Karpas-422 (cell line): ENCODE results near the gene COL8A2. TPM values are rescaled to one million over a fixed set of nuclear protein-coding genes. Genes with fewer than 3 reads are reported as not detected.

ENCODE experiments used
- DNase-seq: peaks from one replicate; pipeline ENCODE4 v3.0.0-alpha.2; 2015
- H2AFZ ChIP-seq: fragments of 200-600 bp; sonication (generic); 2 replicates; pipeline ENCODE4 v1.6.1; 2014; ENCODE audit warnings: antibody characterized with exemption, low read length, mixed read lengths
- H3K27ac ChIP-seq: fragments of 200-600 bp; sonication (generic); 2 replicates; pipeline ENCODE4 v1.5.1; 2014; ENCODE audit warnings: mild to moderate bottlenecking, low read length, moderate library complexity
- H3K27me3 ChIP-seq: fragments of 200-600 bp; sonication (generic); 2 replicates; pipeline ENCODE4 v1.6.1; 2014; ENCODE audit warnings: low read length, mixed read lengths
- H3K36me3 ChIP-seq: fragments of 200-600 bp; sonication (generic); 2 replicates; pipeline ENCODE4 v1.6.1; 2014; ENCODE audit warnings: low read length, mixed read lengths; ENCODE audit not compliant: insufficient read depth
- H3K4me1 ChIP-seq: fragments of 200-600 bp; sonication (generic); 2 replicates; pipeline ENCODE4 v1.6.1; 2014; ENCODE audit warnings: mild to moderate bottlenecking, low read length, mixed read lengths
- H3K4me2 ChIP-seq: fragments of 200-600 bp; sonication (generic); 2 replicates; pipeline ENCODE4 v1.6.1; 2014; ENCODE audit warnings: low read length, low read depth, mild to moderate bottlenecking; ENCODE audit not compliant: poor library complexity, severe bottlenecking
- H3K4me3 ChIP-seq: fragments of 200-600 bp; sonication (generic); 2 replicates; pipeline ENCODE4 v1.5.1; 2014; ENCODE audit warnings: mild to moderate bottlenecking, antibody characterized with exemption, low read length, mixed read lengths
- H3K79me2 ChIP-seq: fragments of 200-600 bp; sonication (generic); 2 replicates; pipeline ENCODE4 v1.6.1; 2014; ENCODE audit warnings: mild to moderate bottlenecking, low read length, mixed read lengths
- H3K9ac ChIP-seq: fragments of 200-600 bp; sonication (generic); 2 replicates; pipeline ENCODE4 v1.6.0; 2014; ENCODE audit warnings: low read length
- H3K9me2 ChIP-seq: fragments of 200-600 bp; sonication (generic), shearing (Covaris generic); replicated peaks from 2 replicates; pipeline ENCODE4 v1.6.0; 2014; ENCODE audit warnings: mild to moderate bottlenecking, low read length, moderate library complexity; ENCODE audit not compliant: insufficient read depth
- H3K9me3 ChIP-seq: fragments of 300-700, 200-600 bp; sonication (generic); 2 replicates; pipeline ENCODE4 v1.6.1; 2014; ENCODE audit warnings: low read length, mixed read lengths
- H4K20me1 ChIP-seq: fragments of 200-600 bp; sonication (generic); 2 replicates; pipeline ENCODE4 v1.6.1; 2014; ENCODE audit warnings: mild to moderate bottlenecking, antibody characterized with exemption, low read length, low read depth; ENCODE audit not compliant: insufficient read depth
- total RNA-seq: library from RNA; depleted of rRNA; stranded (reverse); fragments of >200 nt; shearing (Covaris generic); gene quantifications from 2 replicates; pipeline ENCODE4 v1.2.3, GENCODE V29; 2014; ENCODE audit warnings: low replicate concordance

Gene COL8A2
- total RNA-seq, 1 experiment from 2014 or later, result not detected

- H3K27me3 ChIP-seq, result no peaks in the 10 kb centered on the region
- no peaks in the 10 kb centered on the region for H3K79me2 ChIP-seq
- no peak overlapping the region for H3K4me2 ChIP-seq
- H3K4me1 ChIP-seq, result peaks cover 7% of the 10 kb centered on the region; the same call in 1 of the 2 replicates
- no peaks in the 10 kb centered on the region for H3K36me3 ChIP-seq
- H3K9ac ChIP-seq, result no peak overlapping the region
- no peaks in the 10 kb centered on the region for H3K9me2 ChIP-seq
- DNase-seq, result no peak
- no peak overlapping the region for H3K27ac ChIP-seq
- H4K20me1 ChIP-seq, result no peaks in the 10 kb centered on the region
- H3K4me3 ChIP-seq, result no peak overlapping the region
- H3K9me3 ChIP-seq, result no peaks in the 10 kb centered on the region
- H2AFZ ChIP-seq, result no peak overlapping the region
These were observed 44.2 kb downstream of the COL8A2 start for GRCh38 chr1:36080801-36081200.

DNA sequence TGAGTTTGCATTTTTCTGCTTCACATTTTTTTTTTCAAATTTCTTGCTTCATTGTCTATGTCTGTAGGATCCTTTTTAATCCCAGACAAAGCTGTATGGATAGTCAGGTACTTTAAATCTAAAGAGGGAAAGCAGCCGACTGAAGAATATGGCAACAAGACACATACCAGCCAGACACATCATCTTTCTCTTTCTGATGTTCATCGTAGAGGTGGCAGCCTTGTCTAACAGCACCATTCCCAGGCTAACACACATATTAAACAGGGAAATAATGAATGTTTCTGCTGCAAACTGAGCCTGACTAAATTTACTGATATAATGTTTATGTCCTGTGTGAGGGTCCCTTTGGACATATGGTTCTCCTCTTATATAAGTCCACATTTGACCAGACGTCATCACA, 44.8 kb downstream of the COL8A2 start:
- Histone ChIP-seq H3K9me3 (no peaks in the 10 kb centered on the region), H3K9me2 (no peaks in the 10 kb centered on the region), H3K4me1 (peaks cover 7% of the 10 kb centered on the region; the same call in 1 of the 2 replicates), H3K4me3 (no peak overlapping the region), H3K36me3 (no peaks in the 10 kb centered on the region), H2AFZ (no peak overlapping the region), H3K4me2 (no peak overlapping the region), H3K79me2 (no peaks in the 10 kb centered on the region), H3K27me3 (no peaks in the 10 kb centered on the region), H3K27ac (no peak overlapping the region), H3K9ac (no peak overlapping the region), H4K20me1 (no peaks in the 10 kb centered on the region)
- no peak for DNase-seq

DNA sequence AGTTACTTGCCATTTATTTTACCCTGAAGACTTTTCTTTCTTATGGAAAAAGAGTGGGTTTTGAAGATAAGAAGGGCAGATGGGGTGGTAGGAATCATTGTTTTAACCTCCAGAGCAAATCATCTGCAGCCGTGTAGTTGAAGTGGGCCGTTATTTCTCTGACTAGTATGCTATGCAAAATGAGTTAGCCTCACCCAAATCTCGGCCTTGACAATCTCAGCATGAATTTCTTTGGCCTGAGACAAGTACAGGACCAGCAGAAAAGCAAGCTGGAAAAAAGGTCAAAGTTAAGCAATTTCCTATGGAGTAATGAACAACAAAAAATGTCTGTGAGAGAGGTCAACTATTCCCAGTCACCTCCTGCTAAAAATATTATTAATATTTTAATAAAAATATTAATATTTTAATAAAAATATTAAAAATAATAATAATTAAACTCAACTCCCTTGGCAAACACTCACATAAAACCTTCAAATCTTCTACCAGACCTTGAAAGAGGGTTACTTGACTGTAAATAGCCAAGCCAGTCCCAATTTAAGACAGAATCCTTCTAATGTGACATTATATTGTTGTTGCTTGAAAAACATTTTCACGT, 47.9 kb downstream of the COL8A2 start:
- H3K27ac ChIP-seq, result no peak overlapping the region
- no peaks in the 10 kb centered on the region for H3K36me3 ChIP-seq
- no peaks in the 10 kb centered on the region for H4K20me1 ChIP-seq
- DNase-seq, result no peak
- H3K27me3 ChIP-seq, result no peaks in the 10 kb centered on the region
- no peak overlapping the region for H3K4me3 ChIP-seq
- no peaks in the 10 kb centered on the region for H3K79me2 ChIP-seq
- no peaks in the 10 kb centered on the region for H3K9me3 ChIP-seq
- H3K9ac ChIP-seq, result no peak overlapping the region
- H3K4me2 ChIP-seq, result no peak overlapping the region
- no peaks in the 10 kb centered on the region for H3K9me2 ChIP-seq
- H2AFZ ChIP-seq, result no peak overlapping the region
- H3K4me1 ChIP-seq, result peaks cover 5% of the 10 kb centered on the region; the same call in 1 of the 2 replicates

GRCh38 chr1:36070349-36070748, 54.7 kb downstream of the COL8A2 start:
- Histone ChIP-seq H3K4me2 (no peak overlapping the region), H3K9me2 (no peaks in the 10 kb centered on the region), H3K36me3 (no peaks in the 10 kb centered on the region), H2AFZ (no peak overlapping the region), H4K20me1 (no peaks in the 10 kb centered on the region), H3K79me2 (no peaks in the 10 kb centered on the region), H3K9me3 (no peaks in the 10 kb centered on the region), H3K4me1 (no peaks in the 10 kb centered on the region), H3K27ac (no peak overlapping the region), H3K27me3 (no peaks in the 10 kb centered on the region), H3K9ac (no peak overlapping the region), H3K4me3 (no peak overlapping the region)
- DNase-seq, result no peak

DNA sequence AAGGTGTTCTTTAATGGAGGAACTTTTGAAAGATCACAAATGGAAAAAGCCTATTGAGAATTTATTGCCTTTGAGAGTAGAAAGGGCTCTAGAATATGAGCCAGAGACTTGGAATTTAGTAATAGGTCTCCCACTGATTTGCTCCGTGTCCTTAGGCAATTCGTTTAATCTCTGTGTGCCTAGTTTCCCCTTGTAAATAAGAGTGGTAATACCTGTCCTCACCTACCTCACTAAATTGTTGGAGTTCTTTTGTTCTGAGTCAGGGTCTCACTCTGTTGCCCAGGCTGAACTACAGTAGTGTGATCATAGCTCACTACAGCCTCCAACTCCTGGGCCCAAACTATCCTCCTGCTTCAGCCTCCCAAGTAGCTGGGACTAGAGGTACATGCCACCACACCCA, 56.2 kb downstream of the COL8A2 start:
- Histone ChIP-seq H4K20me1 (no peaks in the 10 kb centered on the region), H3K79me2 (no peaks in the 10 kb centered on the region), H3K27me3 (no peaks in the 10 kb centered on the region), H3K4me2 (no peak overlapping the region), H3K9me3 (no peaks in the 10 kb centered on the region), H3K9ac (no peak overlapping the region), H3K27ac (no peak overlapping the region), H3K4me1 (no peaks in the 10 kb centered on the region), H3K36me3 (no peaks in the 10 kb centered on the region), H2AFZ (no peak overlapping the region), H3K9me2 (no peaks in the 10 kb centered on the region), H3K4me3 (no peak overlapping the region)
- DNase-seq, result no peak

DNA sequence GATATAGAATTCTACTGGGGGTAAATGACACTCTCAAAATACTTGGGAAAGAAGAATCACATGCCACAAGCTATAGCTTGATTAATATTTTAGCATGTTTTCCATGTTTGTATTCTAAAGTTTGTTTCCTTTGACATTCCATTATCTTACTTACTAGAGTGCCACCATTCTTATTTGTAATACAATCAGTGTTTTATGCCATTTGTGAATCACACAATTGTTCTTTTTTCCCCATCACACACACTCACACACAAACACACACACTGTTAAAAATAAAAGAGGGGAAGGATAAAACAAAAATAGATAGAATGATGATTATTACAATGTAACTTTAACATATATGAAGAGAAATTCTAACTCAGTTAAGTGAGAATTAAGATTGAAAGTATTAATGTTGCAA, 57.2 kb downstream of the COL8A2 start:
- no peak for DNase-seq
- no peak overlapping the region for H3K9ac ChIP-seq
- H3K9me2 ChIP-seq, result no peaks in the 10 kb centered on the region
- H3K27ac ChIP-seq, result no peak overlapping the region
- no peaks in the 10 kb centered on the region for H3K36me3 ChIP-seq
- no peak overlapping the region for H3K4me2 ChIP-seq
- H3K4me1 ChIP-seq, result no peaks in the 10 kb centered on the region
- H3K79me2 ChIP-seq, result no peaks in the 10 kb centered on the region
- no peak overlapping the region for H3K4me3 ChIP-seq
- no peaks in the 10 kb centered on the region for H3K9me3 ChIP-seq
- no peak overlapping the region for H2AFZ ChIP-seq
- no peaks in the 10 kb centered on the region for H3K27me3 ChIP-seq
- no peaks in the 10 kb centered on the region for H4K20me1 ChIP-seq

DNA sequence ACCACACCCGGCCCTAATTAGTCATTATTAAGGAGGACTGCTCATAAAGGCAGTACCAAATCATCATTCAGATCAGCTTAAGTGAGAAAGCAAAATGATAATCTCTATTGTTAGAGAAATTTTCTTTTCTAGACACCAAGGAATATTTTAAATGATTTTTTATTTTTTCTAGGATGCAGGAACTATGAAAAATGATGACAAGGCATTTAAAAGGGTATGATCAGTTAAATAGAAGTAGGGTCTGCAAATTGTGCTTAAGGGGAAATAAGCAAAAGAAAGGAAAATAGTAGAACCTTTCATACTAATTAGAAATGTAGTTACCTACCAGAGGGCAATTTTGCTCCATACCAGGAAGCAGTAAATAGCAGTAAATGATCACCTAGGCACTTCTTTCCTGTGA, 62.7 kb downstream of the COL8A2 start:
- Histone ChIP-seq H4K20me1 (no peaks in the 10 kb centered on the region), H3K9me2 (no peaks in the 10 kb centered on the region), H3K4me3 (no peak overlapping the region), H3K79me2 (no peaks in the 10 kb centered on the region), H3K36me3 (peaks cover 6% of the 10 kb centered on the region; the same call in 1 of the 2 replicates), H3K27me3 (no peaks in the 10 kb centered on the region), H3K4me1 (no peaks in the 10 kb centered on the region), H3K9ac (no peak overlapping the region), H3K4me2 (no peak overlapping the region), H3K27ac (no peak overlapping the region), H2AFZ (no peak overlapping the region), H3K9me3 (no peaks in the 10 kb centered on the region)
- DNase-seq, result no peak

DNA sequence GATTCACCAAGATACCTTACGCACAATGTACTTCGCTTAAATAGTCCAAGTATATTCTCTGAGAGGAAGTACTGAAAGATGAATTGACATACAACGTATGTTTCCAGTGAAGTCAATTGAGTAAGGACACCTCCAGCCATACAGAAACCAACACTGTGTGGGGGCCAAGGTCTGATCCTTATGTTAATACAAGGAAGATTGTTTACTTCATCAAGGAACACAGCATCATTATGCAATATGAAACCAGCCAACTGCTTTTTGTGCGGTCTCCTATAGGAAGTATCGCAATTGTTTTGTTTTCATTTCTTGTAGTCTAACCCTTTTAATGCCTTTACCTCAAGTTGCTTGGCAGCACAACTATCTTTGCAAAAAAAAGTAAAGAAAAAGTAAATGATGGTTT, 69.3 kb downstream of the COL8A2 start:
- H2AFZ ChIP-seq, result no peak overlapping the region
- DNase-seq, result no peak

More for the DNA sequence above, 69.3 kb downstream of the COL8A2 start:
- no peak overlapping the region for H3K4me2 ChIP-seq
- H3K4me1 ChIP-seq, result no peaks in the 10 kb centered on the region
- H3K9me3 ChIP-seq, result no peaks in the 10 kb centered on the region
- no peaks in the 10 kb centered on the region for H3K27me3 ChIP-seq
- peaks cover 27% of the 10 kb centered on the region for H3K36me3 ChIP-seq
- H3K79me2 ChIP-seq, result no peaks in the 10 kb centered on the region
- H3K9ac ChIP-seq, result no peak overlapping the region
- no peak overlapping the region for H3K4me3 ChIP-seq
- no peaks in the 10 kb centered on the region for H4K20me1 ChIP-seq
- no peak overlapping the region for H3K27ac ChIP-seq
- H3K9me2 ChIP-seq, result no peaks in the 10 kb centered on the region
